Measurements from ENCODE around the gene NHLH2. TPM values are rescaled to one million over a fixed set of nuclear protein-coding genes. Genes with fewer than 3 reads are reported as not detected.

The NHLH2 gene
- total RNA-seq, 4 donors from 2014 or later = 1.1 to 1.8 (median 1.6) TPM

GRCh38 chr1:115873184-115873583, 32.3 kb upstream of the NHLH2 start:
- H3K27me3 ChIP-seq = peaks cover 3% of the 10 kb centered on the region
- H3K9me3 ChIP-seq = no peaks in the 10 kb centered on the region
- peaks cover 11% of the 10 kb centered on the region for H3K4me1 ChIP-seq
- TF ChIP-seq, protein P1, sequence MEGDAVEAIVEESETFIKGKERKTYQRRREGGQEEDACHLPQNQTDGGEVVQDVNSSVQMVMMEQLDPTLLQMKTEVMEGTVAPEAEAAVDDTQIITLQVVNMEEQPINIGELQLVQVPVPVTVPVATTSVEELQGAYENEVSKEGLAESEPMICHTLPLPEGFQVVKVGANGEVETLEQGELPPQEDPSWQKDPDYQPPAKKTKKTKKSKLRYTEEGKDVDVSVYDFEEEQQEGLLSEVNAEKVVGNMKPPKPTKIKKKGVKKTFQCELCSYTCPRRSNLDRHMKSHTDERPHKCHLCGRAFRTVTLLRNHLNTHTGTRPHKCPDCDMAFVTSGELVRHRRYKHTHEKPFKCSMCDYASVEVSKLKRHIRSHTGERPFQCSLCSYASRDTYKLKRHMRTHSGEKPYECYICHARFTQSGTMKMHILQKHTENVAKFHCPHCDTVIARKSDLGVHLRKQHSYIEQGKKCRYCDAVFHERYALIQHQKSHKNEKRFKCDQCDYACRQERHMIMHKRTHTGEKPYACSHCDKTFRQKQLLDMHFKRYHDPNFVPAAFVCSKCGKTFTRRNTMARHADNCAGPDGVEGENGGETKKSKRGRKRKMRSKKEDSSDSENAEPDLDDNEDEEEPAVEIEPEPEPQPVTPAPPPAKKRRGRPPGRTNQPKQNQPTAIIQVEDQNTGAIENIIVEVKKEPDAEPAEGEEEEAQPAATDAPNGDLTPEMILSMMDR (IDR thresholded peaks at IDR 0.05) = no peak
- TF ChIP-seq POLR2A (IDR thresholded peaks at IDR 0.05) (no peak), EP300 (IDR thresholded peaks at IDR 0.05) (no peak), POLR2AphosphoS5 (IDR thresholded peaks at IDR 0.05) (no peak)
- H3K36me3 ChIP-seq = no peaks in the 10 kb centered on the region
- H3K4me3 ChIP-seq = no peak overlapping the region
- no peak overlapping the region for H3K27ac ChIP-seq
- DNase-seq (ENCODE audit: low spot score in 2 of 2) = no peak
- 43% methylated on average over 2 of the region's 2 CpGs for WGBS

DNA sequence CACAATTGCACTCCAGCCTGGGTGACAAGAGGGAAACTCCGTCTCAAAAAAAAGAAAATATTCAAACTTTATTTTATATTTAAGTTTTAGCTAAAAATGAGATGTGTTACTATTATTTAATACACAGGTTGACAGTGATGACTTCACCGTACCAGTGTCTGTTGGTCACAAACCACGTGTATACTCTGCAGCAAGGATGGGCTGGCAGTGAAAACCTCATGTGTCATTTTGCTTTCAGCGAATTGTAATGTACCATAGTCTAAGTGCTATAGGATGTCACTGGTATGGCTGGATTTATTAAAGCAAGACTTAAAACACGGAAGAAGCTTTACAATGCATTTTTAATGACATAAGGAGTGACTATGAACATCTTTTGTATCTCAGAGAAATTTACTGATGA, 28.1 kb upstream of the NHLH2 start:
- H3K27ac ChIP-seq = no peak overlapping the region
- H3K36me3 ChIP-seq = no peaks in the 10 kb centered on the region
- no peak for DNase-seq (ENCODE audit: low spot score in 2 of 2)
- no peaks in the 10 kb centered on the region for H3K4me1 ChIP-seq
- no peak overlapping the region for H3K4me3 ChIP-seq
- peaks cover 3% of the 10 kb centered on the region for H3K27me3 ChIP-seq
- TF ChIP-seq POLR2AphosphoS5 (IDR thresholded peaks at IDR 0.05) (no peak), EP300 (IDR thresholded peaks at IDR 0.05) (no peak), POLR2A (IDR thresholded peaks at IDR 0.05) (no peak)
- TF ChIP-seq, protein P1 (IDR thresholded peaks at IDR 0.05) = no peak
- WGBS = 66% methylated on average over 5 of the region's 5 CpGs
- H3K9me3 ChIP-seq = no peaks in the 10 kb centered on the region

DNA sequence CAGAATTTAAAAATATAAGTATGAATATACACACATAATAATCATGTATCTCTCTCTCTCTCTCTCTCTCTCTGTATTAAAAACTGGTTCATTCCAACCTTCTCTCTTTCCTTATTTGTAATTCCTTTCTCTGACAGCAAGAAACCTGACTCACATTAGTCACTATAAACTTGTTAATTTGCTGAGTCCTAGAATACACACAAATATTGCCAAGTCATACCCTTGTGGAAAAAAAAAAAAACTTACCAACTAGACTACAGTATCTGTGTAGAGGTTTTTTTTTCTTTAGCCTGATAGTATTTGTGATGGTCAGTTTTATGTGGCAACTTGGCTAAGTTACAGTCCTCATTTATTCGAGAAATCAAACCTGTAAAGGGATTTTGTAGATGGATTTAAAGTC, 26.3 kb upstream of the NHLH2 start:
- TF ChIP-seq POLR2AphosphoS5 (IDR thresholded peaks at IDR 0.05) = no peak
- no peak for TF ChIP-seq POLR2A (IDR thresholded peaks at IDR 0.05)
- TF ChIP-seq, protein P1 (IDR thresholded peaks at IDR 0.05) = no peak
- no peak for TF ChIP-seq EP300 (IDR thresholded peaks at IDR 0.05)
- Histone ChIP-seq H3K27me3 (peaks cover 3% of the 10 kb centered on the region), H3K27ac (no peak overlapping the region), H3K4me3 (no peak overlapping the region), H3K9me3 (no peaks in the 10 kb centered on the region), H3K4me1 (no peaks in the 10 kb centered on the region), H3K36me3 (no peaks in the 10 kb centered on the region)
- 84% methylated on average over 1 of the region's 1 CpG for WGBS
- DNase-seq (ENCODE audit: low spot score in 2 of 2) = no peak

DNA sequence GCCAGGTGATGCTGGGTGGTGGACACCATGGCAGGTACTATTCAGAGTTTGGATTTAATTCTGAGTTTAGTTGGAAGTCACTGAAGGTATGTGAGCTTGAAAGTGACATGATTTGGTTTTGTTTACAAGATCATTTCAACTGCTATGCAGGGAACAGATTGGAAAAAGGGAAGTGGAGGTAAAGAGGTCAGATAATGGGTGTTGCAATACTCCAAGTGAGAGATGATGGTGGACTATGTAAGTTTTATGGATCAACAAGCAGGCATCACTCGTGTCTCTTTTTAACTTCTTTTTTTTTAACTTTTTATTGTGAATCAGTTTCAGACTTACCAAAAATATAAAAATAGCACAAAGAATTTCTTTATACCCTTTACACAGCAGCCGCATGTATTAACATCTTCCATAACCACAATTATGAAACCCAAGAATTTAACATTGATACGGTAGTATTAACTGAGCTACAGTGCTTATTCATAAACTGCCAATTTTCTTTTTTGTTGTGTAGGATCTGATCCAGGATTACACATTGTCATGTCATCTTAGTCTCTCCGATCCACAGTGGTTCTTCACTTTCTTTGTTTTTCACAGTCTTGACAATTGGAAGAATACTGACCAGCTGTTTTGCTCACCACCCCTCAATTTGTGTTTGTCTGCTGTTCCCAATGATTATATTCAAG, 24.9 kb upstream of the NHLH2 start:
- no peak overlapping the region for H3K4me3 ChIP-seq
- no peaks in the 10 kb centered on the region for H3K4me1 ChIP-seq
- H3K27me3 ChIP-seq = peaks cover 3% of the 10 kb centered on the region
- 48% methylated on average over 4 of the region's 4 CpGs for WGBS
- no peak for DNase-seq (ENCODE audit: low spot score in 2 of 2)
- H3K36me3 ChIP-seq = no peaks in the 10 kb centered on the region
- no peak overlapping the region for H3K27ac ChIP-seq
- TF ChIP-seq, protein P1 (IDR thresholded peaks at IDR 0.05) = no peak
- TF ChIP-seq EP300 (IDR thresholded peaks at IDR 0.05) (no peak), POLR2AphosphoS5 (IDR thresholded peaks at IDR 0.05) (no peak), POLR2A (IDR thresholded peaks at IDR 0.05) (no peak)
- H3K9me3 ChIP-seq = no peaks in the 10 kb centered on the region

DNA sequence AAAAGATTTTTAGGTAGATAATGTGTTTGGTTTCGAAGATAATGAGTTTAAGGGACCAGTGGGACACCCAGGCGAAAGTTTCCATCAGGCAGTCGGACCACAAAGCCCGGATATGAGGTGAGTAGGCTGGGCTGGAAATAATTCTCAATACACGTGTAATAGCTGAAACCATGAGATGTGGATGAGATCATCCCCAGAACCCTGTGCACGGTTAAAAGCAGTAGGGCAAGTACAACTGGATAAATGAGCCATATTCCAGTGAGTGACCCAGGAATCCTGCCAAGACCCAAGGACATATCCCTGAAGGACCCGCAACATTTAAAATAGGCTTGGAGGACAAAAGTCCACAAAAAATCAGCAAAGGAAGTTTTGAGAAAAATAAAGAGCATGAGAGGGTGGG, 21.5 kb upstream of the NHLH2 start:
- Histone ChIP-seq H3K27ac (no peak overlapping the region), H3K9me3 (no peaks in the 10 kb centered on the region), H3K36me3 (no peaks in the 10 kb centered on the region), H3K4me3 (no peak overlapping the region), H3K4me1 (no peaks in the 10 kb centered on the region), H3K27me3 (peaks cover 7% of the 10 kb centered on the region)
- 71% methylated on average over 7 of the region's 7 CpGs for WGBS
- no peak for DNase-seq (ENCODE audit: low spot score in 2 of 2)
- TF ChIP-seq POLR2AphosphoS5 (IDR thresholded peaks at IDR 0.05) (no peak), EP300 (IDR thresholded peaks at IDR 0.05) (no peak)
- TF ChIP-seq, protein P1 (IDR thresholded peaks at IDR 0.05) = no peak
